Measurements from ENCODE around the gene SLC26A11. TPM values are rescaled to one million over a fixed set of nuclear protein-coding genes. Genes with fewer than 3 reads are reported as not detected.

Gene SLC26A11
- polyA plus RNA-seq, 2 of the 4 experiments (the other 2 are of a cell fraction): 8.3 to 13.7 TPM

- TF ChIP-seq ZC3H11A (IDR thresholded peaks at IDR 0.05) (no peak), JUNB (IDR thresholded peaks at IDR 0.05) (no peak), JUN (IDR thresholded peaks at IDR 0.05) (no peak), GATA3 (IDR thresholded peaks at IDR 0.05; ENCODE audit: borderline replicate concordance) (no peak), ATOH8 (CRISPR knock-in tag; IDR thresholded peaks at IDR 0.05; ENCODE audit: low read depth) (no peak)
These were observed 66.4 kb downstream of the SLC26A11 start (continued) for GRCh38 chr17:80286638-80286960.

- 90% methylated on average over 9 of the region's 9 CpGs for WGBS (ENCODE audit: missing lambda C conversion rate)
- no peak overlapping the region for H3K27ac ChIP-seq
These were observed 66.8 kb downstream of the SLC26A11 start for GRCh38 chr17:80287038-80287437.

More at GRCh38 chr17:80287038-80287437, 66.8 kb downstream of the SLC26A11 start:
- ChIA-PET POLR2A (interaction anchor here (0.5 to 1.1 kb wide), 2 partner anchors 25 to 448 kb away, joined by 4 read pairs; partner anchors contain the start of gene CBX4), CTCF (interaction anchor here (0.7 to 1.5 kb wide), 4 partner anchors 8 to 91 kb away, joined by 3 to 7 read pairs (median 4); no protein-coding TSS in a partner anchor)
- ATAC-seq (no peak), FAIRE-seq (no peak), DNase-seq (ENCODE audit: low read depth in 1 of 2, low spot score in 1 of 2) (no peak)
- TF ChIP-seq ATOH8 (CRISPR knock-in tag; IDR thresholded peaks at IDR 0.05; ENCODE audit: low read depth) (no peak), TFCP2L1 (CRISPR knock-in tag; IDR thresholded peaks at IDR 0.05) (no peak), REST (IDR thresholded peaks at IDR 0.05) (no peak), CBX2 (IDR thresholded peaks at IDR 0.05; ENCODE audit: borderline replicate concordance, low read depth) (no peak), ELK1 (IDR thresholded peaks at IDR 0.05; ENCODE audit: low read depth, low read length) (no peak)
- H3K4me2 ChIP-seq: no peak overlapping the region
- H3K9me3 ChIP-seq: no peaks in the 10 kb centered on the region
- H3K4me1 ChIP-seq: no peaks in the 10 kb centered on the region
- H3K4me3 ChIP-seq: no peak overlapping the region

Data from A549 (cell line).